GM18526 (cell line): ENCODE results near the gene ABCF2.

Experiments
- POLR2A ChIP-seq: IDR thresholded peaks from 3 replicates; pipeline ENCODE4 v1.6.1; 2011; ENCODE audit not compliant: insufficient read length; ENCODE audit errors: extremely low read depth

The ABCF2 gene

GRCh38 chr7:151247611-151248345 lies 20.8 kb upstream of the ABCF2 start:
- no peak for TF ChIP-seq POLR2A

- no peak for TF ChIP-seq POLR2A
These were observed 20.0 kb upstream of the ABCF2 start for GRCh38 chr7:151246851-151247580.

- no peak for TF ChIP-seq POLR2A
These were observed 19.3 kb upstream of the ABCF2 start for GRCh38 chr7:151246102-151246850.

- no peak for TF ChIP-seq POLR2A
These were observed 18.5 kb upstream of the ABCF2 start for GRCh38 chr7:151245360-151246101.

- TF ChIP-seq POLR2A, result no peak
These were observed 17.9 kb upstream of the ABCF2 start for GRCh38 chr7:151244841-151245346.

- TF ChIP-seq POLR2A, result no peak
These were observed 17.3 kb upstream of the ABCF2 start for GRCh38 chr7:151244196-151244840.

- TF ChIP-seq POLR2A, result no peak
These were observed 16.6 kb upstream of the ABCF2 start for GRCh38 chr7:151243408-151244195.

- no peak for TF ChIP-seq POLR2A
These were observed 16.0 kb upstream of the ABCF2 start for GRCh38 chr7:151243045-151243349.

- no peak for TF ChIP-seq POLR2A
These were observed 15.4 kb upstream of the ABCF2 start for GRCh38 chr7:151242159-151243044.

GRCh38 chr7:151241755-151242096 lies 14.7 kb upstream of the ABCF2 start:
- no peak for TF ChIP-seq POLR2A

GRCh38 chr7:151240942-151241754 lies 14.1 kb upstream of the ABCF2 start:
- TF ChIP-seq POLR2A, result no peak

- TF ChIP-seq POLR2A, result no peak
These were observed 13.5 kb upstream of the ABCF2 start for GRCh38 chr7:151240536-151240935.
